ENCODE measurements around the gene SLC14A1. TPM values are rescaled to one million over a fixed set of nuclear protein-coding genes. Genes with fewer than 3 reads are reported as not detected.
"Not testable (repeated sequence)": the region's sequence is repeated elsewhere in the genome, so short reads cannot be mapped to it uniquely, and the experiment has no call there.

SLC14A1 gene
- total RNA-seq, 1 experiment from 2014 or later, result 44.9 TPM

DNA sequence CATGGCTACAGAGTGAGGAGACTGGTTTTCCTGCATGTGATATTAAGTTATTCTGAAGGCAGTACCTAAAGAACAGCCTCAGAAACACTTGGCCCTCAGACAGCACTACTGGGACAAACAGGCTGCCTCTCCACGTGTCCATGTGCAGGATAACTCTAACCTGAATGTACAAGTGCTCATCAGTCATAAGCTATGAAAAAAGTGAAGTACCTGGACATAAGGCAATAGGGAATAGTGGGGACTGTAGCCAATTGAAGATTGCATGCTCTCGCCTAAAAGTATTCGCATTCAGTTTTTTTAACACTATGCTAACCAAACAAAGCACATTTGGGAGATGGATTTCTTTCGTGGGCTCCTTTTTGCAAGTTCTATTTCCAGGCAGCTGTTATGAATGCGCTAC, 33.0 kb downstream of the SLC14A1 start:
- DNase-seq (ENCODE audit: low read depth), result no peak

DNA sequence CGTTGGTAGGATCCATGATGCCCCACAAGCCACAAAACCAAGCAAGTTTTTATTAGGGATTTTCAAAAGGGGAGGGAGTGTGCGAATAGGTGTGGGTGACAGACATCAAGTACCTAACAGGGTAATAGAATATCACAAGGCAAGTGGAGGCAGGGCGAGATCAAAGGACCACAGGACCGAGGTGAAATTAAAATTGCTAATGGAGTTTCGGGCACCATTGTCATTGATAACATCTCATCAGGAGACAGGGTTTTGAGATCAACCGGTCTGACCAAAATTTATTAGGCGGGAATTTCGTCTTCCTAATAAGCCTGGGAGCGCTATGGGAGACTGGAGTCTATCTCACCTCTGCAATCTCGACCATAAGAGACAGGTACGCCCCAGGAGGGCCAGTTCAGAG, 33.7 kb downstream of the SLC14A1 start:
- DNase-seq (ENCODE audit: low read depth), result not testable (repeated sequence)

GRCh38 chr18:45760462-45761036, 36.6 kb downstream of the SLC14A1 start:
- DNase-seq (ENCODE audit: low read depth), result no peak

DNA sequence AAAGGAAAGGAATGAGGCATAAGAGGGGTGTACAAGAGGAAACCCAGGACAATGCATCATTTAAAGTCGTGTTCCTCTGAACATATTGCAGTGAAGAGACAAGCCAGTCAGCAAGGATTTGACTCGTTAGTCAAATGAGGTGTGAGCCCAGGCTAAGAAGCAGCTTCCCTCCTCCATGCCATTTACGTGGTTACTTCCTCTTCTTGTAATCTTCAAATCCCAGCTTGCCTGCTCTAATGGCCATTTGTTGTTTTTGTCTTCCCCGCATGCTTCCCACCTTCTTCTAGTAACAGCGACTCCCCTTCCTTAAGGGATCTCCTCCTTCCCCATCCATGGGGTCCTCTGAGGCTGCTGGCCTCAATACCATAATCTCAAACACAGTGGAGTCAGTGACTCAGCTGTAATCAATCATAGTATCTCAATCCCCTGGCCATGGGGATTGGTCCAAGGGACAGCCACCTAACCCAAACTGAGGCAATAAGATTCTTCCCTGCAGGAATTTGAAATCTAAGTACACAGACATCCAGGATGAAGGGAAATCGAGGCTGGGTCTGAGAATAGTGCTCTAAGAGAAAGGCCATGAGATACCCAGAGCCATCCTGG, 37.6 kb downstream of the SLC14A1 start:
- DNase-seq (ENCODE audit: low read depth), result no peak

GRCh38 chr18:45764000-45764686, 40.2 kb downstream of the SLC14A1 start:
- peak; percentile 89 for DNase-seq (ENCODE audit: low read depth)

- DNase-seq (ENCODE audit: low read depth), result peak; percentile 58
These were observed 41.8 kb downstream of the SLC14A1 start for GRCh38 chr18:45765796-45766195.

DNA sequence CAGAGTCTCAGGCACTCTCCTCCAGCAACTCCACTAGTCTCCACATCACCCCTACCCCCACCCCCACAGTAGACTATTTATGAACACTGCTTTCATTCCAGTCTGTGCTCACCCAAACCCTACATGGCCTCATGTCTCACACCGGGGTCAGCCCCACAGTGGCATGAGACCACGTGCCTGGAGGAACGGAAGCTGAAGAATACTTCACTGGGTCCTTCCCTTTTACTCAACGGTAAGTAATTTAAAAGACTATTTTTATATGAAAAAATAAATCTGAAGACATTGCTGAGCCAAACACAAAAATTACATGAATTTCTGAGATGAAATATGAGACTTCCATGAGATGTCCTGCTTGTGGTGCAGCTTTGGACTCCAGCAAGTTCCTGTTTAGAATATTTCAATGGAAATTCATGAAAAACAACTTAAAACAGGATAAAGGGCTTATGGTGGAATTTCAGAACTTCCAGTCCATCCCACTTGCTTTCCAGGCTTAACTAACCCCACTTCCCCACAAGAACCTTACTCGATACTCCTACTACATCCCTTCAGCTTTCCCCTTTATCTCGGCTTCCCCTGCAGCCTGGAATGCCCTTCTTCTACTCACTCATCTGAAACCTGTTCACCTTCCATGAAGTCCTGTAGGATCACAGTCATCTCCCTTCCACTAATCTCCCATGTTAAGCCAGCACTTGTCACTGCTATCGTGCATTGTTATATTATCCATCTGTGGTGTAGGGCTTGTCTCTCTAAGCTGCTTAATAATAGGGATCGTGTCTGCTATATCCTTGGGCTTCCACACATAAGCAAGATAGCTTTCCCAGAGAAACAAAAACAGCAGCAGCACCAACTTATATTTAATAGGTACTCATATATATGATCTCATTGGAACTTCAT, 47.9 kb downstream of the SLC14A1 start:
- DNase-seq (ENCODE audit: low read depth), result no peak

DNA sequence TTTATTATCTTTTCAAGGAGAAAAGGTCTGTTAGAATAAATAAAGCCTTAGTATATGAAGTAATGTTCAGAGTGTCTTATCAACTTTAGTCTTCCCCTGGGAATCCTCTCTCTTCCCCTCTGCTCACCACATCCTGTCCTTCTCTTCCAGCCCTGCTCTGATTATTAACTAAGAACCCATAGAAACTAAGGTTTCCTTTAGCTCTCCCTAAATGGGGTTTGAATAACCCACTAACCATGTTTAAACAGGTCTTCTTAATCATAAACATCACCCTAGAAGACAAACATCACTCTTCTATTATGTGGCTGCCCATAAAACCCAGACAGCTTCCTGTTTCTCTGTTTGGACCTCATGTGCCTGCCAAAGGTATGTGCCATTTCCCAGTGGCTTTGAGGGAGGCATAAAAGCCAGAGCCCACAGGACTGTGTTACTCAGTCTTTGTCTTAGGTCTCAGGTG, 50.1 kb downstream of the SLC14A1 start:
- DNase-seq (ENCODE audit: low read depth), result peak; percentile 94

GRCh38 chr18:45775241-45775676, 51.3 kb downstream of the SLC14A1 start:
- DNase-seq (ENCODE audit: low read depth), result no peak

DNA sequence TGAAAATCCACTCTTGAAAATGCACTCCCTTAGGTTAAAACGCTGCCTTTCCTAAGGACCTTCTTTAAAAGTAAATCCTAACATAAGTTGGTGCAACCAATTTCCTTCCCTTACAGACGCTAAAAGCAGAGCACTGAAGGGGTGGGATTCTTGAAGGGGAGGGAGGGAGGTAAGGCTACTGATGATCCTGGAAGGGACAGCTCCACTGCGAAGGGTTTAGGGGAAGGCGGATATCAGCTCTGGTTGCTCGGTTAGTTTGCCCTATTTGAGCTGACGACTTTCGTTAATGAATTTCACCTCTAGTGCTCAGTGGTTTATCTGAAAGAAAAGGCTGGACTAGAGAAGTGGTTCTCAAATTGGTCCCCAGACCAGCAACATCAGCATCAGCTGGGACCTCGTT, 51.8 kb downstream of the SLC14A1 start:
- no peak for DNase-seq (ENCODE audit: low read depth)

DNA sequence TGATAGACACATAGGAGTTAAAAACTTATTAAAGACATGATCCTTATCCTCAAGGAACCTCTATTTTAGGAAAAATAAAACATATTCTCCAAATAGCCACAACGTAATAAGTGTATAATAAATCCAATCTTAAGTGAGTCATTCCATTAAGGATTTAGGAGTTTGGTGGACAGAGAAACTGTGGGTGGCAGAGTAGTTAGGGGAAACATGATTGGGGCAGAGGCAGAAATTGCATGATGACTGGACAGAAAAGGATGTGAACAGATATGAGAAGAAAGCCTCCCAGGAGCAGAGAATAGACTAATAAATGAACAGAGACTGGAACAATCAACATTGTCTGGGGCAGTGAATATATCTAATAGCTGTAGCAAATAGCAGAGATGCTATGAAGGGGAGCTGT, 53.4 kb downstream of the SLC14A1 start:
- DNase-seq (ENCODE audit: low read depth), result peak; percentile 64

GRCh38 chr18:45780568-45780967, 56.6 kb downstream of the SLC14A1 start:
- DNase-seq (ENCODE audit: low read depth), result no peak

DNA sequence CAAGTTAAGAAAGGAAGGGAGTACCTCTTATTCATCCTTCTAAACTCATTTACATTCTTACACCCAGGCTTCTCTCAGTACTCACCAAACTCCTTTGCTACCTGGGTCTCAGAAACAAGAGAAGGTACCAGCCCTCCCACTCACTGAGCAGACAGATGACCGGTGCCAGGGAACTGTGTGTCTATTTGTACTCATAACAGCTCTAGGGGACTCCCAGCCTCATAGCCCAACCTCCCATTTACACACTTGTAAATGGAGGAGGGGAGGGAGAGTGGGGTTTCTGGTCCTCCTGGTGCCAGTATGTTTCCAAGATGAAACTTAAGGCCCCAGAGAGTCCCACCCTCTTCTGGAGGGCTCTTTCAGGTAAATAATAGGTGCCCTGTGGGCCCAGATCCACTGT, 58.7 kb downstream of the SLC14A1 start:
- no peak for DNase-seq (ENCODE audit: low read depth)

DNA sequence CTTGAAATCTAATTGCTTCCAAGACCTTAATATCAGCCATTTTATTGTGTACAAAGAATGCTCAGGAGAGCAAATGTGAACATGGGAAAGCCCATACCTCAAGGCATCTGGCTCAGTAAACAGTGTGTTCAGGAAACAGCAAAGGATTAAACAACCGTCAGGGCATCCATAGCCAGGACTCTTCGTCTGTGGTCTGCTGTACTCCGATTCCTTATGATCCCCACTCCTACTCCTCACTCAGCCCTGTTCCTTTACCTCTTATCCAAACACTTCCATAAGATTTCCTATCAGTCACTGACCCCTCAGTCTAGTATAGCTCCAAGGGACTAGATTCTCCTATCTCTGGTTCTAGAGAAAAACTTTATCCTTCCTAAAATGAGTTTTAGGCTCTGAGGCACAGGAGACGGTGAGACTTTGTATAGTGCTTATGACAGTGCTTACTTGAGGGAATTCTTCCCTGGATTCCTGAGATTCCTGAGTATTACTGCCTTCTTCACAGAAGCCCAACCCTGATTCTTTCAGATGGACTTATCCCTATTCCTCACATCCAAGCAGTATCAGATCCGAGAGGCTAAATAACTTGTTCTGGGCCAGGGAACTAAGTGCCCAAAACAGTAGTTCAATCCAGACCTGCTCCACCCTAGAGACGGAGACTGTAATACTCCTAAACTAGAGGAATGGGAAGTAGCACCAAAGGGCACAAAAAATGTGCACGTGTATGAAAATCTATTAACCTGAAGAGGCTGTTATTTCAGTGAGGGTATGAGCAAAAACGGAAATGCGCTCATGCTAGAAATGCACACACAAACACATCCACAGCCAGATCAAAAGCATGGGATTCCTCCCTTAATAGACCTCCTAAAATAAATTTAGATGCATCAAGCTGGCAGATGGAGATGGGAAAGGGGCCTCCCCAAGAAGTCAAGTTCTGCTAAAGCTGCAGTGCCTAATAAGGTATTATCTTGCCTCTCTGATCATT, 59.4 kb downstream of the SLC14A1 start:
- DNase-seq (ENCODE audit: low read depth), result peak; percentile 17

GRCh38 chr18:45785134-45785533, 61.2 kb downstream of the SLC14A1 start:
- peak; percentile 42 for DNase-seq (ENCODE audit: low read depth)

GRCh38 chr18:45786941-45787340, 63.0 kb downstream of the SLC14A1 start:
- DNase-seq (ENCODE audit: low read depth), result no peak

- DNase-seq (ENCODE audit: low read depth), result no peak
These were observed 63.4 kb downstream of the SLC14A1 start for GRCh38 chr18:45787346-45787745.

DNA sequence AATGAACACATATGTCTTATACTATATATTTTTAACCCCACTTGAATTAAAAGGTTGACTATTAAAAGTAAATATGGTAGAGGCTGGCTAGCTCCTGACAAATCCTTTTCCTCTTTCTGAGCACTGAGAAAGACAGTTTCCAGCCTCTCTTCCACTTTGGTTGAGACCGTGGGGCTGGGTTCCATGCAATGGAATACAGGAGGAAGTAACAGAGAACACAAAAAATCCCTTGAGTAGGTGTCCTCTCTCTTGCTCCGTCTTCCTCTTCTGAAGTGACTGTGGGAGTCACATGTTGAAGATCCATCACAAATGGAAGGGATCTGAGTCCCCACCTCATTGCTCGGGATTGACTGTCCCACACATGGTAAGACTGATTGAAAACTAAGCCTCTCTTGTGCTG, 64.9 kb downstream of the SLC14A1 start:
- no peak for DNase-seq (ENCODE audit: low read depth)

DNA sequence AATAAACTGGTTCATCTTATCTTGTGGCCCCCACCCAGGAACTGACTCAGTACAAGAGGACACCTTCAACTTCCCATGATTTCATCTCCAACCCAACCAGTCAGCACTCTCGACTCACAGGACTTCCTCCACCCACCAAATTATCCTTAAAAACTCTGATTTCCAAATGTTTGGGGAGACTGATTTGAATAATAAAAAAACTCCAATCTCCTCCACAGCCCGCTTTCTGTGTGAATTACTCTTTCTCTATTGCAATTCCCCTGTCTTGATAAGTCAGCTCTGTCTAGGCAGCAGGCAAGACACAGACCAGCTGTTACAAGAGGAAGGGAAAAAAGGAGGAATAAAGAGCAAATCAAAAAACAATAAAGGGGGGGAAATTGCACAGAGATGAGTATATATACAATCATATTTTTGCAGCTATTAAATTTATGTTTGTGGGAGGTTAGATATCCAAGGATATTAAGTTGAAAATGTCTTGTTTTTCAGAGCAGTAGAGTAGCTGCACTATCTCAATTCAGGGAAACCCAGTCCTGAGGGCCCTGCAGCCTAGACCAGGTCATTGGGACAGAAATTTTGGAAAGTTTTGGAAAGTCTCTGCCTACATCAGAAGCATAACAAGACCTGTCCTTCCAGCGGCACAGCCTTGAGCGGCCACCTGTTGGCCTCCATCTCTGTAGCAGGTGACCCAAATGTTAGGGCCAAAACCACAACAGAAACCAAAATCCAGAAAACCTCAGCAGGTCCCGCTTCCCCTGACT, 68.7 kb downstream of the SLC14A1 start:
- peak; percentile 25 for DNase-seq (ENCODE audit: low read depth)

All from HT1080 (cell line).